HCT116 (cell line): ENCODE measurements around the gene CAMK2G. TPM values are rescaled to one million over a fixed set of nuclear protein-coding genes. Genes with fewer than 3 reads are reported as not detected.

Source experiments
- CEBPB ChIP-seq: IDR thresholded peaks from 2 replicates; pipeline ENCODE4 v1.6.1; 2012; ENCODE audit warnings: low read depth
- EGR1 ChIP-seq: IDR thresholded peaks from 2 replicates; pipeline ENCODE4 v1.6.1; 2012; ENCODE audit warnings: low read depth
- ELF1 ChIP-seq: IDR thresholded peaks from 2 replicates; pipeline ENCODE4 v1.6.1; 2012; ENCODE audit warnings: low read depth, borderline replicate concordance
- EZH2 ChIP-seq: fragments of 200-600 bp; sonication (generic); IDR thresholded peaks from 2 replicates; pipeline ENCODE4 v1.6.1; 2017; ENCODE audit warnings: antibody characterized with exemption, mixed run types
- EZH2phosphoT487 ChIP-seq: fragments of 200-600 bp; IDR thresholded peaks from 2 replicates; pipeline ENCODE4 v1.6.1; 2018; ENCODE audit warnings: antibody characterized with exemption, borderline replicate concordance
- FOSL1 ChIP-seq: IDR thresholded peaks from 2 replicates; pipeline ENCODE4 v1.6.1; 2012; ENCODE audit warnings: low read depth
- JUND ChIP-seq: IDR thresholded peaks from 2 replicates; pipeline ENCODE4 v1.6.1; 2012
- REST ChIP-seq: IDR thresholded peaks from 2 replicates; pipeline ENCODE4 v1.6.1; 2012; ENCODE audit warnings: low read depth
- SIN3A ChIP-seq: IDR thresholded peaks from 2 replicates; pipeline ENCODE4 v1.6.1; 2012; ENCODE audit warnings: low read depth
- YY1 ChIP-seq: IDR thresholded peaks from 2 replicates; pipeline ENCODE4 v1.6.1; 2011; ENCODE audit warnings: low read length, low read depth, moderate library complexity, mild to moderate bottlenecking; ENCODE audit not compliant: insufficient replicate concordance; ENCODE audit errors: extremely low read depth
- ZBTB33 ChIP-seq: IDR thresholded peaks from 2 replicates; pipeline ENCODE4 v1.6.1; 2011; ENCODE audit warnings: mild to moderate bottlenecking, low read length, moderate library complexity; ENCODE audit not compliant: insufficient replicate concordance; ENCODE audit errors: extremely low read depth
- ZFX ChIP-seq: fragments of 450-650 bp; IDR thresholded peaks from 2 replicates; pipeline ENCODE4 v1.6.1; 2017
- total RNA-seq: library from RNA; stranded (reverse); gene quantifications from one replicate; pipeline ENCODE4 v1.2.1, GENCODE V29; 2021; ENCODE audit not compliant: unreplicated experiment
- TF ChIP-seq, protein P1 (sequence below): IDR thresholded peaks from 2 replicates; pipeline ENCODE4 v1.6.1; 2012

The CAMK2G gene
- total RNA-seq, 1 experiment from 2014 or later, result 28.3 TPM

DNA sequence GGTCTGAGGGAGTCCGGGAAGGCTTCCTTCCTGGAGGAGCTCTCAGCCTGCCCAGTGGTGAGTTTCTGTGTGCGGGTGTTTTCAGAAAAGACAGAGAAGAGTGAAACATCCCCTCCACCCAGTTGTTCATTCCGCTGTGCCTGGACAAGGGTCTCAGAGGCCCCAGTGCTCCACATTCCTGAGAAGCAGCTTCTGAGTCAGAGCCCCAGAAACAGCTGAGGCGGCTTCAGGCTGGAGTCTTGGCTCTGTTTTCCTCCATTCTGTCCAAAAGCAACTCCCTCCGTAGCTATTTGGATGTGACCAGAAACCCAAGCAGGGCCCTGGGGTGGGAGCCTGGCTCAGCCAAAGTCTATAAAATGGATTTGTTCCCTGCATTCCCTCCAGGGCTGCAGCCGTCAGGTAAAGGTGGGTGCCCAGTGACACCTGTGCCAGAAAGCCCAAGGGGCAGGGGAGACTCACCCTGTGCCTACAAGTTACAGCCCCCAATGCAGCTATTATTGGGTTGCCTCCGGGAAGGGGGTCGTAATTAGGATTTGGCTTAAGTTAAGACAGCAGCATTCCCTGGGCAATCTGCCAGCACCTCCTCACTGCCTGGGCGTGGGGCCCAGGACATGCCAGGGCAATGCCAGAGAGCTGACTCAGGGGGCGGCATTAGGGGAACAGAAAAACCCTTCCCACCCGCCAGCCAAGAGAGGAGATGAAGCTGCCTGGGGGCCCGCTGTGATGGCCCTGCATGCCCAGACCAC lies 13.1 kb upstream of the CAMK2G start (continued):
- no peak for TF ChIP-seq REST
- TF ChIP-seq ELF1, result no peak
- TF ChIP-seq SIN3A, result no peak
- no peak for TF ChIP-seq EGR1
- TF ChIP-seq FOSL1, result no peak
- TF ChIP-seq EZH2phosphoT487, result no peak
- TF ChIP-seq CEBPB, result no peak
- TF ChIP-seq ZBTB33, result peak; percentile 56
- TF ChIP-seq, protein P1, sequence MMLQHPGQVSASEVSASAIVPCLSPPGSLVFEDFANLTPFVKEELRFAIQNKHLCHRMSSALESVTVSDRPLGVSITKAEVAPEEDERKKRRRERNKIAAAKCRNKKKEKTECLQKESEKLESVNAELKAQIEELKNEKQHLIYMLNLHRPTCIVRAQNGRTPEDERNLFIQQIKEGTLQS, result no peak
- TF ChIP-seq JUND, result no peak
- TF ChIP-seq EZH2, result no peak
- TF ChIP-seq YY1, result peak; percentile 69
- TF ChIP-seq ZFX, result no peak
